Pancreas (tissue), 10 donors: Measurements from ENCODE around the gene MTA1. TPM values are rescaled to one million over a fixed set of nuclear protein-coding genes. Genes with fewer than 3 reads are reported as not detected.

Experiments
- ATAC-seq, 4 donors: fragments of 200-7000 bp; cut with Tn5 transposase; one replicate each; pipeline versions ENCODE4 v1.8.0 to v1.9.1; 2020; ENCODE audit warnings: mild to moderate bottlenecking in 4 of 4, moderate library complexity in 4 of 4
- DNase-seq, 6 donors: peaks; one replicate each; pipeline ENCODE4 v3.0.0-alpha.2; 2020
- FAIRE-seq: peaks from 2 replicates; lab custom pipeline; 2012; peaks lifted over from hg19 to GRCh38; lab: Jason Lieb, UNC
- H3K27ac ChIP-seq, 4 donors: fragments of 200-600 bp; sonication (generic); 1 replicate in 3 of 4; 2 replicates in 1 of 4; pipeline versions ENCODE4 v1.5.0 to v1.8.0; 2020
- H3K27me3 ChIP-seq, 4 donors: fragments of 200-600 bp; one replicate each; pipeline ENCODE4 v1.8.0; 2021
- H3K36me3 ChIP-seq, 3 donors: fragments of 200-600 bp; sonication (generic) in 1 of 3; one replicate each; pipeline versions ENCODE4 v1.5.0 to v1.8.0; 2020 to 2021
- H3K4me1 ChIP-seq, 3 donors: fragments of 200-600 bp; one replicate each; pipeline ENCODE4 v1.8.0; 2021
- H3K4me3 ChIP-seq, 4 donors: fragments of 200-600 bp; sonication (generic) in 2 of 4; one replicate each; pipeline versions ENCODE4 v1.5.0 to v1.8.0; 2020 to 2021
- H3K9me3 ChIP-seq, 4 donors: fragments of 200-600 bp; one replicate each; pipeline ENCODE4 v1.8.0; 2021
- WGBS, 2 donors: extraction: QIAGEN DNeasy Blood & Tissue Kit; methylation state at CpG; one replicate each; pipeline ENCODE4 v1.1.7; 2013; 5-methylcytosine and 5-hydroxymethylcytosine counted together
- intact Hi-C, 3 donors: fragments of 100-400 bp; cut with DNase I; formaldehyde crosslinking; loops; one replicate each; pipeline versions ENCODE4 v1.11.1 to v1.14.2; 2022
- polyA plus RNA-seq, 2 donors: library from polyadenylated mRNA; stranded (reverse); fragments of 200-250 nt; gene quantifications; one replicate each; pipeline ENCODE4 v1.2.3, GENCODE V29; 2013
- total RNA-seq, 6 donors: library from RNA; stranded (reverse); fragmentation: NEBNext Ultra II Directional in 4 of 6; extraction: Animal tissue kit (Norgen Biotek cat#: 25700) in 4 of 6; gene quantifications; one replicate each; pipeline versions ENCODE4 v1.2.1 to v1.2.4, GENCODE V29; 2021 to 2023
- TF ChIP-seq, protein P1 (sequence below), 4 donors: fragments of 200-600 bp; sonication (generic) in 3 of 4; IDR thresholded peaks; one replicate each; pipeline versions ENCODE4 v1.5.0 to v1.8.0; 2021; ENCODE audit warnings: antibody characterized with exemption in 4 of 4
- donor health status: healthy with polysubstance abuse.
- donor health status: DM: no; HTN: no; CAD: no; lungs with moderate emphysema.
- donor health status: DM: no; HTN: no; CAD: no.
- donor health status: control.
- donor health status: control.
- donor health status: Bipolar disorder and iron deficiency.
- donor health status: DM: yes; HTN: yes; CAD: no.
- donor health status: DM: no; HTN: no; CAD: no.
- donor health status: DM: no; HTN: no; CAD: no.
- donor health status: DM: yes; HTN: yes; CAD: no.

The MTA1 gene
- total and polyA plus RNA-seq, 8 donors, result 34.8 to 138 (median 53.2) TPM

DNA sequence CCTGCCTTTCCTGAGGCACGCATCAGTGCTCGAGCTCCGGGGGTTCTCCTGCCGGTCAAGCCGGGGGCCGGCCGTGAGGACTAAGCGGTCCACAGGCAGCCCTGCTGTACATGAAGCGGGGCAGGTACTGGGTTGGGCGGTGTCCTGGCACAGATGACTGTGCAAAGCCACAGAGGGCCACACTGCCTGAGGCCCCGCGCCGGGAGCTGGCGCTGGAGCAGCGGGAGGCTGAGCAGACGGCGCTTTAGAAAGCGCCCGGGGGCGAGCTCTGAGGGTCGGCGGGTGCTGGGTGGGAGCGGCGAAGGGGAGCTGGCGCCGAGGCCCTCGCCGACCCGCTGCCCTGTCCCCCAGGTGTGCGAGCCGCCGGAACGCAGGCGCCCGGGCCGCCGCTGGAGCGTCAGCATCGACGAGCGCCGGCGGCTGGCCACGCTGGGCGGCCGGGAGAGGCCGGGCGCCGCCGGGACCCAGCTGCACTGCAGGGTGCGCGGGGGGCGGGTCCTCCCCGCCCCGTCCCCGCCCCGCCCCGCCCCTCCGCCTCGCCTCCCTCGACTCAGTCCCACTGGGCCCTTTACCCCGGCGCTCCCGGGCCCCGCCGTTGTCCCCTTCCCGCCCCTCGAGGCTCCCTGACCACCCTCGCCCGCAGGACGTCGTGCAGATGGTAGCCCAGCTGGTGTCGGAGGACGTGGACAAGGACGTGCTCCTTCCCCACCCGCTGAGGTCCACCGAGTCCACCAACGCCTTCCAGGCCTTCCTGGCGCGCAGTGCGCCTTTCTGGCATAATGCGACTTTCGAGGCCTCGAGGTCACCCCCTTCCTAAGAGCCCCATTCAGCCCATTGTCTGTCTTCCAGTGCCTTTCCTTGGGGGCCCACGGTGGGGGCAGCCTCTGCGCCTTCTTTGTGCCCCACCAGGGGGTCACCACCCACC is 8.3 kb upstream of the MTA1 start:
- Histone ChIP-seq H3K27ac (no peak overlapping the region), H3K9me3 (no peaks in the 10 kb centered on the region), H3K27me3 (no peaks in the 10 kb centered on the region), H3K36me3 (no peaks in the 10 kb centered on the region), H3K4me3 (peak overlapping the region in 2 of 4 donors; percentile 30 to 41), H3K4me1 (peaks cover 0 to 4% (median 0%) of the 10 kb centered on the region in 3 donors)
- WGBS, 2 donors, result 11 to 15% methylated on average over 55 to 85 of the region's 86 CpGs
- FAIRE-seq (no peak), ATAC-seq (peak; percentile 65 to 79 (median 77)), DNase-seq (peak in 4 of 6 donors; percentile 50 to 84 (median 72))
- TF ChIP-seq, protein P1, sequence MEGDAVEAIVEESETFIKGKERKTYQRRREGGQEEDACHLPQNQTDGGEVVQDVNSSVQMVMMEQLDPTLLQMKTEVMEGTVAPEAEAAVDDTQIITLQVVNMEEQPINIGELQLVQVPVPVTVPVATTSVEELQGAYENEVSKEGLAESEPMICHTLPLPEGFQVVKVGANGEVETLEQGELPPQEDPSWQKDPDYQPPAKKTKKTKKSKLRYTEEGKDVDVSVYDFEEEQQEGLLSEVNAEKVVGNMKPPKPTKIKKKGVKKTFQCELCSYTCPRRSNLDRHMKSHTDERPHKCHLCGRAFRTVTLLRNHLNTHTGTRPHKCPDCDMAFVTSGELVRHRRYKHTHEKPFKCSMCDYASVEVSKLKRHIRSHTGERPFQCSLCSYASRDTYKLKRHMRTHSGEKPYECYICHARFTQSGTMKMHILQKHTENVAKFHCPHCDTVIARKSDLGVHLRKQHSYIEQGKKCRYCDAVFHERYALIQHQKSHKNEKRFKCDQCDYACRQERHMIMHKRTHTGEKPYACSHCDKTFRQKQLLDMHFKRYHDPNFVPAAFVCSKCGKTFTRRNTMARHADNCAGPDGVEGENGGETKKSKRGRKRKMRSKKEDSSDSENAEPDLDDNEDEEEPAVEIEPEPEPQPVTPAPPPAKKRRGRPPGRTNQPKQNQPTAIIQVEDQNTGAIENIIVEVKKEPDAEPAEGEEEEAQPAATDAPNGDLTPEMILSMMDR (IDR thresholded peaks at IDR 0.05), result no peak
- intact Hi-C loops, result no loop called here

DNA sequence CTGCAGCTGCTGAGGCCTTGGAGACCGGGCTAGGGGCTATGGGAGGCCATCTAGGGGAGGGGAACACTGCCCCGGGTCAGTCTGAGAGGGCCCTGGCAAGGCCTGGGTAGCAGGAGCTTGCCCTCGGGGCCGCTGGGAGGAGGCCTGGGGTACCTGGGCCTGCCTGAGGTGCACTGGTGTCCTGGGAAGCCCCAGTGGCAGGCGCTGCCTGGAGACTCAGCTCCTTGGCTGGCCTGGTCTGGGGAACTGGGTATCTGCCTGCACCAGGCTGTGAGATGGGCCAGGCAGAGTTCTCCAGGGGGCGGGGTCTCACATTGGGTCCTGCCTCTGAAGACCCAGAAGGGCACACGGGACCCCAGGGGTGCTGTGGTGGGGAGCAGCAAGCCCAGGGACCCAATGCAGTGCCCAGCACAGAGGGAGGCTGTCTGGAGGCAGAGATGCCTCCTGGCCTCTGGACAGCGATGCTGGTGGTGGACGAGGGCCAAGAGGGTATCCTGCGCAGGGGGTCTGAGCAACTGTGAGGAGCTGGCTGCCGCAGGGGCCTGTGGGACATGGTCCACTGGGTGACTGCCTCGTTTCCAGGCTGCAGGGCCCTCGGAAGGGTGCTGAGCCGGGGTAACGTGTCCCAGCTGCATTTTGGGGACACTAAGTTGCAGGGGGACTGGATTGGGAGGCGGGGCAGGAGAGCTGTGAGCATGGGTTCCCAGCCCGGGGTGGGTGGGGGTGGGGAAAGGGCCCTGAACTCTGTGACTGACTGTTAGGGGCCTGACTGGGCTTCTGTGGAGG is 7.4 kb upstream of the MTA1 start:
- FAIRE-seq, result no peak
- ATAC-seq, result no peak
- TF ChIP-seq, protein P1 (IDR thresholded peaks at IDR 0.05), result no peak
- Histone ChIP-seq H3K4me1 (peaks cover 0 to 4% (median 0%) of the 10 kb centered on the region in 3 donors), H3K27ac (no peak overlapping the region), H3K36me3 (no peaks in the 10 kb centered on the region), H3K4me3 (no peak overlapping the region), H3K9me3 (no peaks in the 10 kb centered on the region), H3K27me3 (no peaks in the 10 kb centered on the region)
- 71 to 83% methylated on average over 14 to 17 of the region's 17 CpGs for WGBS, 2 donors
- peak in 2 of 6 donors; percentile 44 to 73 for DNase-seq
- intact Hi-C loops, result no loop called here

GRCh38 chr14:105412771-105413543 is 6.7 kb upstream of the MTA1 start:
- H3K27ac ChIP-seq, result no peak overlapping the region
- H3K27me3 ChIP-seq, result no peaks in the 10 kb centered on the region
- no peak overlapping the region for H3K4me3 ChIP-seq
- peaks cover 0 to 4% (median 0%) of the 10 kb centered on the region in 3 donors for H3K4me1 ChIP-seq
- 72 to 80% methylated on average over 8 of the region's 8 CpGs for WGBS, 2 donors
- ATAC-seq, result no peak
- DNase-seq, result no peak
- no peak for FAIRE-seq
- intact Hi-C loops, result no loop called here
- TF ChIP-seq, protein P1 (IDR thresholded peaks at IDR 0.05), result no peak
- H3K36me3 ChIP-seq, result no peaks in the 10 kb centered on the region
- no peaks in the 10 kb centered on the region for H3K9me3 ChIP-seq

DNA sequence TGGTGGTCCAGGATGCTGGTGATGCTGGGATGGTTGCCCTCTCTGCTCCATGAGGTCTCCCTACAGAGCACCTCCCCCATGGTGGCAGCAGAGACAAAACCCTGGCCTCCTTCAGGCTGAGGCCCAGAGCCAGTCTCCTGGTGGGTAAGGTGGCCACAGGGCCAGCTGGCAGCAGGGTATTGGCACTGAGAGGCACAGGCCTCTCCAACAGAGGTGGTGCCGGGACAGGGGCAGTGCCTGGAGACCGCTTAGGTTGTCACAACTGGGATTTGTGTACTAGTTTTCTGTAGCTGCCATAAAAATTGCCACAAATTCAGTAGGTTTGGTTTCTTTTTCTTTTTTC is 6.1 kb upstream of the MTA1 start:
- Histone ChIP-seq H3K4me3 (no peak overlapping the region), H3K36me3 (no peaks in the 10 kb centered on the region), H3K27me3 (no peaks in the 10 kb centered on the region), H3K27ac (no peak overlapping the region), H3K9me3 (no peaks in the 10 kb centered on the region), H3K4me1 (peaks cover 0 to 4% (median 0%) of the 10 kb centered on the region in 3 donors)
- intact Hi-C loops, result no loop called here
- no peak for FAIRE-seq
- DNase-seq, result no peak
- ATAC-seq, result no peak
- WGBS, 2 donors, result 81 to 82% methylated on average over 2 of the region's 2 CpGs
- TF ChIP-seq, protein P1 (IDR thresholded peaks at IDR 0.05), result no peak
